Measurements from ENCODE around the gene TUBB. TPM values are rescaled to one million over a fixed set of nuclear protein-coding genes. Genes with fewer than 3 reads are reported as not detected.

The TUBB gene
- total and polyA plus RNA-seq, 2 of the 8 experiments (the other 6 are each of a cell fraction or from before 2014, with no cell fraction given), result 1,880 to 3,022 TPM

- TF ChIP-seq KDM1A (IDR thresholded peaks at IDR 0.05; ENCODE audit: borderline replicate concordance, low read length) (no peak), CREB1 (IDR thresholded peaks at IDR 0.05) (no peak), RFX5 (IDR thresholded peaks at IDR 0.05; ENCODE audit: borderline replicate concordance, low read depth, low read length) (peak; percentile 18; the same call in 1 of the 2 replicates), TAF7 (optimal IDR thresholded peaks at IDR 0.05; ENCODE audit: borderline replicate concordance, low read depth, low read length) (no peak), CHD1 (IDR thresholded peaks at IDR 0.05; ENCODE audit: low read depth, low read length) (no peak; the same call in 1 of the 2 replicates), MAFK (IDR thresholded peaks at IDR 0.05; ENCODE audit: low read depth, low read length) (no peak), TBP (IDR thresholded peaks at IDR 0.05; ENCODE audit: low read depth, low read length) (0 out of 2 replicates have a peak, but pooled peaks have one; percentile 10), CBX5 (IDR thresholded peaks at IDR 0.05; ENCODE audit: low read depth, low read length) (no peak), ASH2L (IDR thresholded peaks at IDR 0.05; ENCODE audit: low read length) (no peak), RNF2 (IDR thresholded peaks at IDR 0.05; ENCODE audit: borderline replicate concordance, low read depth, low read length, missing control alignments, poor library complexity, severe bottlenecking) (no peak), PHF8 (conservative IDR thresholded peaks at IDR 0.05; ENCODE audit: low read depth, low read length) (no peak), ATF3 (IDR thresholded peaks at IDR 0.05; ENCODE audit: insufficient read depth, low read depth, low read length) (no peak), SUZ12 (IDR thresholded peaks at IDR 0.05; ENCODE audit: low read length) (no peak)
These were observed 796 bp upstream of the TUBB start (continued) for GRCh38 chr6:30719356-30719755.
